ENCODE data around the gene PTPRG.

The PTPRG gene

DNA sequence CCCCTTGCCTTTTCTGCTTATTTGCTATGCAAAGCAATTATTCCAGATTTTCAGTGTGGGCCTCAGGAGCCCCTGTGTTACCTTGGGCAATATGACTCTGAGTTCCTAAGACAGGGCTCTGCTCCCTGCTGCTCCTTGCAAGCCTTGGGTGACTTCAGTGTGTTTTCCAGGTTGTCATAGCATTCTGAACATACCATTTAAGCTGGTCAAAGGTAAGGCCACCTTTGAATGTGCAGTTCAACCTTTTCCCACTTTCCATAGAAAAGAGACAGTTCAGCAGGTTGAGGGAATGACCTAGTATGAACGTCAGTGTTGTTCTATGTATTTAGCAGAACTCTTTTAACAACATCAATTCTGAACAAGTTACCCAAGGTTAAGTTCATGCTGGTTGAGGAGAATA, 302.2 kb downstream of the PTPRG start:
- no peak for TF ChIP-seq POLR2AphosphoS5 (IDR thresholded peaks at IDR 0.05; ENCODE audit: low read depth, low read length)
- TF ChIP-seq SIN3A (IDR thresholded peaks at IDR 0.05; ENCODE audit: borderline replicate concordance, insufficient read depth, low read length), result no peak
- TF ChIP-seq, protein P1, sequence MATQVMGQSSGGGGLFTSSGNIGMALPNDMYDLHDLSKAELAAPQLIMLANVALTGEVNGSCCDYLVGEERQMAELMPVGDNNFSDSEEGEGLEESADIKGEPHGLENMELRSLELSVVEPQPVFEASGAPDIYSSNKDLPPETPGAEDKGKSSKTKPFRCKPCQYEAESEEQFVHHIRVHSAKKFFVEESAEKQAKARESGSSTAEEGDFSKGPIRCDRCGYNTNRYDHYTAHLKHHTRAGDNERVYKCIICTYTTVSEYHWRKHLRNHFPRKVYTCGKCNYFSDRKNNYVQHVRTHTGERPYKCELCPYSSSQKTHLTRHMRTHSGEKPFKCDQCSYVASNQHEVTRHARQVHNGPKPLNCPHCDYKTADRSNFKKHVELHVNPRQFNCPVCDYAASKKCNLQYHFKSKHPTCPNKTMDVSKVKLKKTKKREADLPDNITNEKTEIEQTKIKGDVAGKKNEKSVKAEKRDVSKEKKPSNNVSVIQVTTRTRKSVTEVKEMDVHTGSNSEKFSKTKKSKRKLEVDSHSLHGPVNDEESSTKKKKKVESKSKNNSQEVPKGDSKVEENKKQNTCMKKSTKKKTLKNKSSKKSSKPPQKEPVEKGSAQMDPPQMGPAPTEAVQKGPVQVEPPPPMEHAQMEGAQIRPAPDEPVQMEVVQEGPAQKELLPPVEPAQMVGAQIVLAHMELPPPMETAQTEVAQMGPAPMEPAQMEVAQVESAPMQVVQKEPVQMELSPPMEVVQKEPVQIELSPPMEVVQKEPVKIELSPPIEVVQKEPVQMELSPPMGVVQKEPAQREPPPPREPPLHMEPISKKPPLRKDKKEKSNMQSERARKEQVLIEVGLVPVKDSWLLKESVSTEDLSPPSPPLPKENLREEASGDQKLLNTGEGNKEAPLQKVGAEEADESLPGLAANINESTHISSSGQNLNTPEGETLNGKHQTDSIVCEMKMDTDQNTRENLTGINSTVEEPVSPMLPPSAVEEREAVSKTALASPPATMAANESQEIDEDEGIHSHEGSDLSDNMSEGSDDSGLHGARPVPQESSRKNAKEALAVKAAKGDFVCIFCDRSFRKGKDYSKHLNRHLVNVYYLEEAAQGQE (IDR thresholded peaks at IDR 0.05; ENCODE audit: insufficient read depth in 1 of 2, low read depth in 2 of 2, low read length in 2 of 2), result no peak

DNA sequence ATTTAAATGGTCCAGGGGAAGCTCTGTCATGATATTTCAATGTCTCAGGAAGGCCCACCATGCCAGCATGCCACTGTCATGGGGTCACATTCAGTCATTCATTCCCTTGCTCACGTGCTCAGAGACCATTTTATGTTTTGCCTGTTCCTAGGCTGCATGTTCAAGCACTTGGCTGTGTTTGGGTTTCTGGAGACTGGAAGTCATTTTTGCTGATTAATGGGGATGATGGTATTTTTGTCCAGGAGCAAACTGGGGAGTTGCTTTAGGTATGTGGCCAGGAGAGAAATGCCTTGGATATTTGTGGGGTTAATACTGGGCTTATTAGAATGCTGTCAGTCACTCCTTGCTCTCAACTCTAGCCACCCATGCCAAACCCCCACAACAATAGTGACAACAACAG, 303.5 kb downstream of the PTPRG start:
- TF ChIP-seq SIN3A (IDR thresholded peaks at IDR 0.05; ENCODE audit: borderline replicate concordance, insufficient read depth, low read length) (no peak), POLR2AphosphoS5 (IDR thresholded peaks at IDR 0.05; ENCODE audit: low read depth, low read length) (no peak), FOXP2 (optimal IDR thresholded peaks at IDR 0.05; ENCODE audit: borderline replicate concordance, extremely low read depth, extremely low read length, insufficient read depth) (no peak), TAF1 (IDR thresholded peaks at IDR 0.05; ENCODE audit: borderline replicate concordance, insufficient read depth, low read length) (no peak)
- TF ChIP-seq, protein P1 (IDR thresholded peaks at IDR 0.05; ENCODE audit: insufficient read depth in 1 of 2, low read depth in 2 of 2, low read length in 2 of 2), result no peak

DNA sequence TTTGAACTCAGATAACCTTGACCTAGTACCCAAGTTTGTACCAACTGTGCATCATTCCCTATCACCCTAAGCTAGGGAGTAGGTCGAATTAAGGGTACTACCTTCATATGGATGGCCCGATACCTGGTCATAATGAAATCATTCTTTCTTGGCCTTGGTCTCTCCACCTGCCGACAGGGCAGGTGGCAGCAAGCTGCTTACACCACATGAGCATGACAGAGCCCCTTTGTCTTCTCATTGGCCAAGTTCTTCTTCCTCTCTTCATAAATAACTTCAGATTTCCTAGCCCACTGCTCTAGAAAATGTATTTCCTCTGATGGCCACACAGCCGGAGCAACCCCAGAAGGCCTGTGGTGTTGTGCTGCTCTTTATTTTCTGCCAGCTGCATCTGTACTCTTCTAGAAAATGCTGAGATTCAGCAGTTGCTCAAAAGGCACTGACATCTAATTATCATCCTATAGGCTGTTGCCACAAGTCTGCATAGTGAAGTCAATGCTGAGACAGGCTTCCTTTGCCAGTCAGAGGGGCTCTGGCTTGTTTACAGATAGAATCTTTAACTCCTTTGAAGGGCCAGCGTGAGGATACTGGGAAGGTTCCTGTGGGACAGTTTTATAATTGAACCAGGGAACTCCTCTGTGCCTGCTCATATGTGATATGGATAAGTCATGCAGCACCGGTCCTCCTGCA, 304.2 kb downstream of the PTPRG start:
- no peak for TF ChIP-seq SIN3A (IDR thresholded peaks at IDR 0.05; ENCODE audit: borderline replicate concordance, insufficient read depth, low read length)
- no peak for TF ChIP-seq POLR2AphosphoS5 (IDR thresholded peaks at IDR 0.05; ENCODE audit: low read depth, low read length)
- TF ChIP-seq FOXP2 (optimal IDR thresholded peaks at IDR 0.05; ENCODE audit: borderline replicate concordance, extremely low read depth, extremely low read length, insufficient read depth), result no peak
- TF ChIP-seq, protein P1 (IDR thresholded peaks at IDR 0.05; ENCODE audit: insufficient read depth in 1 of 2, low read depth in 2 of 2, low read length in 2 of 2), result no peak
- no peak for TF ChIP-seq TAF1 (IDR thresholded peaks at IDR 0.05; ENCODE audit: borderline replicate concordance, insufficient read depth, low read length)

DNA sequence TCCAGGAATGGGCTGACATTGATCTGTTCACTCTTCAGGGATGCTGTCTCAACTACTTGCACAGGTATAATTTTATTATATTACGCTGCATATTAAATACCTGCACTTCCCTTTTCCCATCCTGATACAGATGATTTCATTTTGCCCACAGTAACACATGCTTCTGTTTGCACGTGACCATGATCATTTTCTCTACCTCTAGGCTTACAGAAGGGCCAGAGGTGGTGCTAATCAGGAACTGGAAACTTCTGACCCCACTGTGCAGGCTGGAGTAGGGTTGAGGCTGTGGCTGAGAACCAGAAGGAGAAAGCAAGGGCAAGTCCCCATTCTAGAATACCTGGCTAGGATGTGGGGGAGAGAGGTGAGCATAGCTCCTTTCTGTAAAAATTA, 304.8 kb downstream of the PTPRG start:
- no peak for TF ChIP-seq SIN3A (IDR thresholded peaks at IDR 0.05; ENCODE audit: borderline replicate concordance, insufficient read depth, low read length)
- no peak for TF ChIP-seq TAF1 (IDR thresholded peaks at IDR 0.05; ENCODE audit: borderline replicate concordance, insufficient read depth, low read length)

DNA sequence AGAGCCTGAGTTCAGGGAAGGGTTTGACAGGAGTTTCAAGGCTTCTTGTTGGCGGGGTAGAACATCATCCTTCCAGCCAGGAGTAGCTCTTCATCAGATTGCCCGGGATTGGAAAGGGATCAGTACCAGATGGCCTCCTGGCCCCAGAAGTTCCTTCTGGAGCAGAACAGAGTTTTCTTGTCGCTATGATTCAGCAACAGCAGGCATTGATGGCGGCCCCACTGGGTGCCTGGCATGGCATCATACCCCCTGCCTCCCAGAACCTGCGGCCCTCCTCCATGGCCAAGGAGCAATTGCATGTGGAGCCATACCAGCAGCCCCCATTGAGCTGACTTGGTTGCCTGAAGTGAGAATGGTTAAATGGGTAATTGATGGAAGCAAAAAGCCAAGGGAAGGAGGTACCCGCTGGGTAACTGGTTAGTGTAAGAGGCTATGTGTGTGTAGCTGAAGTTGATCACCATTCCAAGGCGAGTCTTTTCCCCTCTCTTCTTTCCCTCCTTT, 305.6 kb downstream of the PTPRG start:
- TF ChIP-seq POLR2AphosphoS5 (IDR thresholded peaks at IDR 0.05; ENCODE audit: low read depth, low read length) (no peak), FOXP2 (optimal IDR thresholded peaks at IDR 0.05; ENCODE audit: borderline replicate concordance, extremely low read depth, extremely low read length, insufficient read depth) (no peak), SIN3A (IDR thresholded peaks at IDR 0.05; ENCODE audit: borderline replicate concordance, insufficient read depth, low read length) (no peak), TAF1 (IDR thresholded peaks at IDR 0.05; ENCODE audit: borderline replicate concordance, insufficient read depth, low read length) (no peak)
- TF ChIP-seq, protein P1 (IDR thresholded peaks at IDR 0.05; ENCODE audit: insufficient read depth in 1 of 2, low read depth in 2 of 2, low read length in 2 of 2), result no peak

Measured in PFSK-1 (cell line).